ENCODE measurements around the gene C18orf63.

The C18orf63 gene

GRCh38 chr18:74368901-74369705, 53.5 kb downstream of the C18orf63 start:
- no peak for DNase-seq (ENCODE audit: low read depth)
- no peak overlapping the region for H3K4me3 ChIP-seq (ENCODE audit: low read depth, low read length)
- TF ChIP-seq CTCF (IDR thresholded peaks at IDR 0.05; ENCODE audit: control insufficient read depth, extremely low read depth, insufficient read depth), result no peak

GRCh38 chr18:74370115-74370514, 54.5 kb downstream of the C18orf63 start:
- no peak overlapping the region for H3K4me3 ChIP-seq (ENCODE audit: low read depth, low read length)
- DNase-seq (ENCODE audit: low read depth), result no peak
- no peak for TF ChIP-seq CTCF (IDR thresholded peaks at IDR 0.05; ENCODE audit: control insufficient read depth, extremely low read depth, insufficient read depth)

- DNase-seq (ENCODE audit: low read depth), result no peak
- H3K4me3 ChIP-seq (ENCODE audit: low read depth, low read length), result no peak overlapping the region
- no peak for TF ChIP-seq CTCF (IDR thresholded peaks at IDR 0.05; ENCODE audit: control insufficient read depth, extremely low read depth, insufficient read depth)
Observed at GRCh38 chr18:74373428-74373827, 57.8 kb downstream of the C18orf63 start.

- no peak overlapping the region for H3K4me3 ChIP-seq (ENCODE audit: low read depth, low read length)
- DNase-seq (ENCODE audit: low read depth), result no peak
- no peak for TF ChIP-seq CTCF (IDR thresholded peaks at IDR 0.05; ENCODE audit: control insufficient read depth, extremely low read depth, insufficient read depth)
Observed at GRCh38 chr18:74375999-74376398, 60.4 kb downstream of the C18orf63 start.

GRCh38 chr18:74376523-74376922, 60.9 kb downstream of the C18orf63 start:
- no peak for TF ChIP-seq CTCF (IDR thresholded peaks at IDR 0.05; ENCODE audit: control insufficient read depth, extremely low read depth, insufficient read depth)
- no peak overlapping the region for H3K4me3 ChIP-seq (ENCODE audit: low read depth, low read length)
- DNase-seq (ENCODE audit: low read depth), result no peak

GRCh38 chr18:74377776-74378175, 62.1 kb downstream of the C18orf63 start:
- H3K4me3 ChIP-seq (ENCODE audit: low read depth, low read length), result no peak overlapping the region
- no peak for TF ChIP-seq CTCF (IDR thresholded peaks at IDR 0.05; ENCODE audit: control insufficient read depth, extremely low read depth, insufficient read depth)
- no peak for DNase-seq (ENCODE audit: low read depth)

GRCh38 chr18:74378179-74378682, 62.6 kb downstream of the C18orf63 start:
- no peak for TF ChIP-seq CTCF (IDR thresholded peaks at IDR 0.05; ENCODE audit: control insufficient read depth, extremely low read depth, insufficient read depth)
- DNase-seq (ENCODE audit: low read depth), result no peak
- no peak overlapping the region for H3K4me3 ChIP-seq (ENCODE audit: low read depth, low read length)

All from LNCaP clone FGC (cell line).